Medulla oblongata (tissue), 1 donor: ENCODE results near the gene DENND1B.
"Not testable (repeated sequence)": the region's sequence is repeated elsewhere in the genome, so short reads cannot be mapped to it uniquely, and the experiment has no call there.

ENCODE experiments used
- DNase-seq: peaks from one replicate; pipeline ENCODE4 v3.0.0-alpha.2; 2015; ENCODE audit errors: extremely low spot score

Gene DENND1B

GRCh38 chr1:197553281-197553680 is 222.0 kb downstream of the DENND1B start:
- no peak for DNase-seq

GRCh38 chr1:197546989-197547388 is 228.3 kb downstream of the DENND1B start:
- DNase-seq: no peak

- no peak for DNase-seq
Observed at GRCh38 chr1:197544553-197544952, 230.7 kb downstream of the DENND1B start.

- no peak for DNase-seq
Observed at GRCh38 chr1:197544130-197544529, 231.2 kb downstream of the DENND1B start.

- no peak for DNase-seq
Observed at GRCh38 chr1:197541411-197541810, 233.9 kb downstream of the DENND1B start.

- DNase-seq: peak; percentile 32
Observed at GRCh38 chr1:197526736-197527371, 248.4 kb downstream of the DENND1B start.

- peak; percentile 40 for DNase-seq
Observed at GRCh38 chr1:197521118-197521739, 254.1 kb downstream of the DENND1B start.

GRCh38 chr1:197519741-197520334 is 255.4 kb downstream of the DENND1B start:
- no peak for DNase-seq

- no peak for DNase-seq
Observed at GRCh38 chr1:197515421-197515820, 259.9 kb downstream of the DENND1B start.

- no peak for DNase-seq
Observed at GRCh38 chr1:197510691-197511378, 264.4 kb downstream of the DENND1B start.

GRCh38 chr1:197496722-197497121 is 278.6 kb downstream of the DENND1B start:
- no peak for DNase-seq

GRCh38 chr1:197491505-197491904 is 283.8 kb downstream of the DENND1B start:
- not testable (repeated sequence) for DNase-seq

- no peak for DNase-seq
Observed at GRCh38 chr1:197486946-197487345, 288.3 kb downstream of the DENND1B start.

GRCh38 chr1:197485790-197486189 is 289.5 kb downstream of the DENND1B start:
- no peak for DNase-seq

GRCh38 chr1:197481101-197481500 is 294.2 kb downstream of the DENND1B start:
- no peak for DNase-seq

GRCh38 chr1:197480446-197480845 is 294.8 kb downstream of the DENND1B start:
- no peak for DNase-seq

- no peak for DNase-seq
Observed at GRCh38 chr1:197472141-197472540, 303.1 kb downstream of the DENND1B start.

GRCh38 chr1:197471248-197471985 is 303.9 kb downstream of the DENND1B start:
- DNase-seq: peak; percentile 10

GRCh38 chr1:197470330-197470729 is 304.9 kb downstream of the DENND1B start:
- no peak for DNase-seq

- DNase-seq: no peak
Observed at GRCh38 chr1:197469620-197470210, 305.6 kb downstream of the DENND1B start.

- no peak for DNase-seq
Observed at GRCh38 chr1:197468543-197469175, 306.6 kb downstream of the DENND1B start.
